GM19397 (cell line): Measurements from ENCODE around the gene SFTPA2.
"Not testable (repeated sequence)": the region's sequence is repeated elsewhere in the genome, so short reads cannot be mapped to it uniquely, and the experiment has no call there.

ENCODE experiments used
- ATAC-seq: cut with Tn5 transposase; IDR thresholded peaks from one replicate; pipeline ENCODE4 v1.9.1; 2021; ENCODE audit warnings: mild to moderate bottlenecking, moderate library complexity; ENCODE audit not compliant: unreplicated experiment

The SFTPA2 gene

DNA sequence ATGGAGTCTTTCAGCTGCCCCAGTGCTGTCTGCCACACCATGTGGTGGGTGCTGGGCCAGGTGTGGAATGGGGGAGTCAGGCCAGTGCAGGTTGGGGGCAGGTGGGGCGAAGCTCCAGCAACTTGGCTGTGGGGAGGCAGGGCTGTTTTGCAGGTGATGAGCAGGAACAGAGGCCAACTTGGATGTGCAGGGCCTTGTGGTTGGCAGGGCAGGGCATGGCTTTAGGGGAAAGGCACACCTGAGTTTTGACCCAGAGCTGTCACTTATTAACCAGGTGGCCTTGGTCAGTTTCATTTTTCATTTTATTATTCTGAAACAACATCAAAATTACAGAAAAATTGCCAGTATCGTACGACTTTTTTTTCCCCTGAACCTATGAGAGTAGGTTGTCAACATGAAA, 1.1 kb upstream of the SFTPA2 start:
- no peak for ATAC-seq

DNA sequence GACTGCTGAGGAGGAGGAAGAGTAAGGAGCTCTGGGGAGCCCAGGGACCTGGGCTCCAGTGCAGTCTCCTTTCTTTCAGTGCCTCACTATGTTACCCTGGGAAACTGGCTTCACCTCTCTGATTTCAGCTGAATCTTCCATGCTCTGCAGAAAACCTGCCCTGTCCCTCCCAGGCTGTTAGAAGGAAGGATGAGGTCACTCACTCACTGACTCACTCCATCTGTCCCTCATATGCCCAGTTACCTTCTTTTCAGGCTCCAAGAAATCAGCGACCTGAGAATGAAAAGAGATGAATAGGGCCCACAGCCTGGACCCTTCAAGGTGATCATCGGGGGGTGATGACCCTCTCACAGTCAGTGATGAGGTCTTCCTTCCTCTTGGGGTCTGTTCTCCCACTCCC, 481 bp downstream of the SFTPA2 start:
- ATAC-seq: no peak

DNA sequence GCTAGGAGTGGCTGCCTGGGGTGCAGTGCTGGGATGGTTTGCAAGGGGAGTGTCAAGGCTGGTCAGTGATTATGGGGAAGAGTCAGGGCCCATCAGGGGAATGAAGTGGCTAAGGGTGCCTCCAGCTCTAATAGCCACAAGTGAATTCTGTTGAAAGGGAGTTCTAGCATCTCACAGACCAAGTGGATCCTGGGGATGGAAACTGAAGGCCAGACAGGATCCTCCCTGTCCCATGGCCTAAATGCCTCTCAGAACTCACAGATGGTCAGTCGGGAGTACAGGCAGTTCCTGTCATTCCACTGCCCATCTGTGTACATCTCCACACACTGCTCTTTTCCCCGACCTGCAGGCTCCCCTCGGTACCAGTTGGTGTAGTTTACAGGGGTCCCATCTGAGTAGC, 3.2 kb downstream of the SFTPA2 start:
- not testable (repeated sequence) for ATAC-seq

DNA sequence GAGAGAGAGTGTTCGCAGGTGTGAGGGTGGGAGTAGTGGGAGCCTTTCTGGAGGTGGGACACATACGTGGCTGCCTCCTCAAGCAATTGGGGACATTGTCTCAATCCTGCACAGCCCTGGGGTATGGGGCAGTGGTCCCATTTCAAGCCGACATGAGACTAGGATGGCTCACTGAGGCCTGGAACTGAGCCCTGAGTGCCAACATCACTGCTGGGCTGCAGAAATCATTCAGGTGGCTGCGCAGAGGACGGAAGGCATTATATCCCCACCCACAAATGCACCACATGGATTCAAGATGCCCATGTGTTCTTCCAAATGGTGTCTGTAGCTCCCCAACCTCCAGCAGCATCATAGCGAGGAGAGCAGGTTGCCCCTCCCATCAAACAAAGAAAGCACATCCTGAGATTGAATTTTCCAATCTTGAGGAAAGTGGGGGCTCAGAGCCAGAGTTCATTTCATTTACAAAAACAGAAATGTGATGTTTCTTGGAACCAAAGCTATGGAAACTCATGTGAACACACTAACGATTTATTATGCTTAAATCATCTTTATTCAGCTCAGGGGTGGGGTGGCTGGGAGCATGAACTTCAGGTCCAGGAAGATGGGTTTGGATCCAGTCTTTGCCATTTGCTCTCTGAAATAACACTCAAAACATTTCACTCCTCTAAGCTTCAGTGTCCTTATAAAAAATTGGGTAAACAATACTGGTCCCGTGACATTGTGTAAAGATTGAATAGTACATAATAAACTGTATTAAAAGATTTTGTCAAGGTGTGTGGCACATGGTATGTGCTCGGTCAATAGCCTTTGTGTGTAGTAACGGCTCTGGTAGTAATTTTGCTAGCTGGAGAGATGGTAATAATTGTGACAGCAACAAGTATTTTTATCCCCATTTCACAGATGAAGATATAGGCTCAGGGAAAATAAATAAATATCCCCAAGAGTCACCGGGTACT, 4.6 kb downstream of the SFTPA2 start:
- no peak for ATAC-seq

DNA sequence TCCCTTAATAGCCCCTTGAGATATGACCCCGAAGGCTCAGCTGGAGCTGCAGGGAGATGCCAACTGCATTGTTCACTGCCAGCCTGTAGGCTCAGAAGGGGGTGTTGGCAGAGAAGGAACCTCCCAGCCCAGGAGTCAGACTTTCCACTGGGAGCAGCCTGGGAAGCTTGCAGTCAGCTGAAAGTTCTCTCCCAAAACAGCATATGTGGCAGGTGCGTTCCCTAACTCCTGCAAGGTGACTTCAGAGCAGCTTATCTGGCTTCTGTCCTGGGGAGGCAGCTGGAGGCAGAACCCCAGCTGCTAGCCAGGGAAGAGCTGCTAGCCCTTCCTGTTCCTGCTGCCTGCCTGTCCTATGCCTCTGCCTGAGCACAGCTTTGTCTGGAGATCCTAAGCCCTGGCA, 8.1 kb downstream of the SFTPA2 start:
- ATAC-seq: no peak

DNA sequence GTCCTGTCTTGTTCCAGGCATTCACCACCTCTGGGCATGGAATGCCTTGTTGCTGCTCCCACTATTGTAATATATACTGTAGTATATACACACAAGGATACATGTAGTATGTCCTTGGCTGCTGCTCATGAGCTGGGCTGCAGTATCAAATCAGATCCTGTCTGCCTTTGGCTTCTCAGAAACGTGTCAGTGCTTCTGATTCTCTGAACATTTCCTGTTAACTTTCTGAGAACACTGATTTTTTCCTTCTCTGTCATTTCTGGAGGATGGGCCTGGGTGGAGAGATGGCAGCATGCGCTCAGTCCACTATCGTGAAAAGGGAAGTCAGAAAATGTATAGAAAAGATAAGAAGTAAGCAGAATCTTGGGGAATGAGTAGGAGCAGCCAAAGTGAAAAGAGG, 12.2 kb downstream of the SFTPA2 start:
- no peak for ATAC-seq

DNA sequence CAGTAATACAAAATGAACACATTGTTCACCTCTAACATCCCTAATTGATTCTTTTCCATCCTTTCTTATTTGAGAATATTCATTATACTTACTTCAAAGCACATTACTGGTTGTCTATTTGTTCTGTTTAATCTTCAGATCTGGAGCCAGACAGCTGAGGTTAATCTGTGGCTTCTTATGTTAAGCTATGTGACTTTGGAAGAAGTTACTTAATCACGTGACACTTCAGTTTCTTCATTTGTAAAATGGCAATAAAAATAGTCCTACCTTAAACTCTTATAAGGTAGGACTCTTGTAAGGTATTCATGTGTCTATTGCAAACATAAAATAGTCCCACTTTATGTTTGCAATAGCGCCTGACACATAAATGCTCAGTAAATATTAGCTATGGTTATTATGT, 13.1 kb downstream of the SFTPA2 start:
- ATAC-seq: not testable (repeated sequence)

DNA sequence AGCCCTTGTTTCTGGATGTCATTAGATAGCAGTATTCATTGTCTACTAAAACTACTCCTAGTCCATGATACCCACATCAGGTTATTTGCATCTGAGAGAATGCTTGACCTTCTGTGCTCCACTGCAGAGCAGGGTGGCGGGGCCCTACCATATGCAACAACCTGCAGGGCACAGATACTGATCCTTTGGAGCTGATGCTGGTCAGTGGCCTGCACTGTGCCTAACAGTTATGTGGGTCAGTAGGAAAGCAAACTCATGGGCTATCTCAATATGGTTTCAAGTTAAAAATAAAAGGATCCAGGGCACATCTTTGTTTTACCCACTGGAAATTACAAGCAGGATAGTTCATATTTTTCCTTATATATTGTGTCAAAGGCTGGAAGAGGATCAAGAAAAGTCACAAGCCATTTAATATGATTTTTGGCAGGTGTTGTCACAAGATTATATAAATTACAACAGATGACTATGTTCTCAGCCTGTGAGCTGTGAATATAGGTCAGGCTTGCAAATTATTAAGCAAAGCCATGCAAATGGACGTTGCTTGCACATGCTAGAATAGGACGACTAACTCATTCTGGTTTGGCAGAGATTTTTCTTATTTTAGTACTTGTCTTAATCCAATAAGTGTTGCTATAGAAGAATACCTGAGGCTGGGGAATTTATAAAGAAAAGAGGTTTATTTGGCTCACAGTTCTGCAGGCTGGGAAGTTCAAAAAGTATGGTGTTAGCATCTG, 15.1 kb downstream of the SFTPA2 start:
- ATAC-seq: not testable (repeated sequence)

DNA sequence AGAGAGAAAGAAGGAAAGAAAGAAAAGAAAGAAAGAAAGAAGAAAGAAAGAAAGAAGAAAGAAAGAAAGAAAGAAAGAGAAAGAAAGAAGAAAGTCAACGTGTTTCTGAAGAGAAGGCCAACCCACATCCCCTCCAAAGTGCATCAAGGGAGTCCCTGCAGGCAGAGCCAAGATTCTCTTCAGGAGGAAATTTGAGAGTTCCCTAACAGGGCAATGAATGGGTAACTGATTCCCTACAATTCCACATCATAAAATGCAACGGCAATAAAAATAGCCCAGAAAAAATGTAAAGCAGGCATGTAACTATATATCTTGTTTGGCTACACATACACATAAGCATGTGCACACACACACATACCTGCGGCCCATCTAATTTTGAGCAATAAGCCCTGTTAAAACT, 15.8 kb downstream of the SFTPA2 start:
- not testable (repeated sequence) for ATAC-seq

DNA sequence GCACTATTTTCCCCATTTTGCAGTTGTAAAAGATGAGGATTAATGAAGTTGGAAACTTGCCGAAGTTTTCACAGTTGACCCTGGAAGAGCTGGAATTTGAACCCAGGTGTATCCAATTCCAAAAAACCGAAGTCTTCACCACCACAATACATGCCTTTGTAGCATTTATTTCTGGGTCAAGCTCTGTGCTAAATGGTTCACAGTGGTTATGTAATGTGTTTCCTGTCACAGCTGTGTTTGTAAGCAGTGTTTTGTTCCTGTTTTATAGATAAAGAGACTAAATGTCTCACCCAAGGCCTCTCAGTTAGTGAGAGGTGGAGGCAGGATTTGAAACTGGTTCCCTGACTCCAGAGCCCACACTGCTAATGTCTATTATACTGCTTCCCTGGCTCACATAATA, 17.6 kb downstream of the SFTPA2 start:
- ATAC-seq: no peak

DNA sequence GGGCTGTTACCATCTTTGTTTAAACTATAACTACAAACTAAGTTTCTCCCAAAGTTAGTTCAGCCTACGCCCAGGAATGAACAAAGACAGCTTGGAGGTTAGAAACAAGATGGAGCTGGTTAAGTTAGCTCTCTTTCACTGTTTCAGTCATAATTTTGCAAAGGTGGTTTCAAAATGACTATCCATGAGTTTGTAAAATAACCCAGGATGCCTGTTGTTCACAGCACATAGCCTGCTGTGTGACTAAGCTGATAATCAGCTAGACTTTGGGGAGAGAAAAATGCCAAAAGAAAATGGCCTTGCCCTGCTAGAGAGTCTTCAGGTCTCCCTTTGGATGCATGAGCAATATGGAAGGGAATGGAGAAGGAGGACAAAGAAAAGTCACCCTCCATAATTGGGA, 19.3 kb downstream of the SFTPA2 start:
- not testable (repeated sequence) for ATAC-seq

DNA sequence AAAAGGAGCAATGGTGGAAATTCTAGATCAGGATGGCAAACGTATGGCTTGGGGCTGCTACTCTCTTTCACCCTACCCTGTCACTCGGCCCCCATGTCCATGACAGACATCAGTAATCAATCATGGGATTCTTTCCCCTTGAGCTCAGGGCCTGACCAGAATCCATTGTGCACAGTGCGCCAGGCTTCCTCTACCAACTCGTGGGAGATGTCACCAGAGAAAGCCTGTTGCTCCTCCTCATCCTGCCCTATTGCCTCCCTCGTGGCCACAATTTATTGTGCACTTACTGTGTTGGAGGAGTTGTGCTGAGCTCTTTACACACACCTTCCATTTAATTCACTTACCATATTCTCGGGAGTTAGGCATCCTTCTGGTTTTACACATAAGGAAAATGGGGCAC, 21.9 kb downstream of the SFTPA2 start:
- ATAC-seq: not testable (repeated sequence)

DNA sequence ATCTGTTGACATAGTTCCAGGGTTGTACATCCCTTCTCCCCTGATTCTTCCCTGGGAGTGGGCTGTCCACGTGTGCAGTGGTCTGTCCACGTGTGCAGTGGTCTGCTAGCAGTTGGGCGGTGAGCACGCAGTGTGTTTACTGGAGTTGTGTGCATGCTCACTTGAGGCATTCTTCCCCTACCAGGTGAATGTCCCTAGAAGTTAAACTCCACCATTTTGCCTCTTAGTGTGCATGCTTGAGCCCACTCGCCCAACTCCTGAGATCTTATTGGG, 26.4 kb downstream of the SFTPA2 start:
- not testable (repeated sequence) for ATAC-seq

DNA sequence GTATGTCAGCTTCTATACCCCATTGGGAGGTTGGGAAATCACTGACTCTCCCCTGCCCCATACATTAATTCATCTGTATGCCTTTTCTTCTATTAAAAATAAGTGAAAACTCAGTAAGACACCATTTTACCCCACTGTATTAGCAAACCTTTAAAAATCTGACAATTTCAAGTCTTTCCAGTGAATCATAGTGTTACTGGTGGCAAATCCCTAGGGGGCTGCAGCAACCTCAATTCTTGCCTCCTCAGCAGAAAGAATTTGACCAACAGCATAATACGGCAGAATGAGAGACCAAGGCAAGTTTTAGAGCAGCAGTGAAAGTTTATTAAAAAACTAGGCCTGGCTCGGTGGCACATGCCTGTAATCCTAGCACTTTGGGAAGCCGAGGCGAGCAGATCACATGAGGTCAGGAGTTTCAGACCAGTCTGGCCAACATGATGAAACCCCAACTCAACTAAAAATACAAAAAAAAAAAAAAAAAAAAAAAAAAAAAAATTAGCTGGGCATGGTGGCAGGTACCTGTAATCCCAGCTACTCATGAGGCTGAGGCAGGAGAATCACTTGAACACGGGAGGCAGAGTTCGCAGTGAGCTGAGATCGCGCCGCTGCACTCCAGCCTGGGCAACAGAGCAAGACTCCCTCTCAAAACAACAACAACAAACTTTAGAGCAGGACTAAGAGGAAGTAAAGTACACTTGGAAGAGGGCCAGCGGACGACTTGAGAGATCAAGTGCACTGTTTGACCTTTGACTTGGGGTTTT, 26.9 kb downstream of the SFTPA2 start:
- ATAC-seq: not testable (repeated sequence)

DNA sequence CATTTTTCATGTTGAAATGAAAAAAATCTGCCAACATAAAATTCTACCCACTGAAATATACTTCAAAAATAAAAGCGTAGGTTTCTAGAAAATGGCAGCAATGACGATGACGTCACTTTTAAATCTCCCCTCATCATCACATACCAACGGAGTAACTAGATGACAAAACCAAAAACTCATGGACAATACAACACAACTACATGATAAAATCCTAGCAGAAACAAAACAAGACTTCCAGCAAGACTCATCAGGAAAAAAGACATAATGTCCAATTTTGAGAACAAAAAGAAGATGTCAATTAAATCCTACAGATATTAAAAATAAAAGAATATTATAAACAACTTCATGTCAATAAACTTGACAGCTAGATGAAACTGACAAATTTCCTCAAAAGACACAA, 31.9 kb downstream of the SFTPA2 start:
- not testable (repeated sequence) for ATAC-seq

DNA sequence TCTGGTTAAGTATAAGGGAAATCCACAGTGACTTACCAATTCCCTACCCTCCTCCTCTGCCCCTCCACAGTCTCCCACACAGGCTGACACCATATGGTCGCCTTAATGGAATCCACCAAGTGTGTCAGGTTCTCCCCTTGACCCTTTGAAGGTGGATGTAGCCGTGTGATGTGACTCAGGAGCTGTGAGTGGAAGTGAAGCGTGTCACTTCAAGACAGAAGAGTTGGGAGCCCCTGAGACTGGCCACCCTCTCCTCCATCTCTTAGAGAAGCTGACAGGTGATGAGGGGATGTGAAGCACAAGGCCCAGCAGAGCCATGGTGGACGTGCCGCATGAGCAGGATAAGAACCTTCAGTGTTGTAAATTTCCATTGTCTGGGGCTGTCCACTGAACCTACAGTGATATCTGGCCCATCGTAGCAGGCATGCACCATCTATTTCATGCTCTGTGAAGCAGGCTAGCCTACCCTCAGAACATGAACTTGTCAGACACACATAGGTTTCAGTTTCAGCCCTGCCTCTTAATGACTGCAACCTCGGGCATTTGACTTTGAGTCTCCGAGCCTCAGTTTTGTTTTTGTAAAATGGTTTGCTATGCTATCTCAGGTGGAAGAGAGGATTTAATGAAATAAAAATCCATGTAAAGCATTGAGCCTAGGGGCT, 35.0 kb downstream of the SFTPA2 start:
- peak; percentile 91 for ATAC-seq

DNA sequence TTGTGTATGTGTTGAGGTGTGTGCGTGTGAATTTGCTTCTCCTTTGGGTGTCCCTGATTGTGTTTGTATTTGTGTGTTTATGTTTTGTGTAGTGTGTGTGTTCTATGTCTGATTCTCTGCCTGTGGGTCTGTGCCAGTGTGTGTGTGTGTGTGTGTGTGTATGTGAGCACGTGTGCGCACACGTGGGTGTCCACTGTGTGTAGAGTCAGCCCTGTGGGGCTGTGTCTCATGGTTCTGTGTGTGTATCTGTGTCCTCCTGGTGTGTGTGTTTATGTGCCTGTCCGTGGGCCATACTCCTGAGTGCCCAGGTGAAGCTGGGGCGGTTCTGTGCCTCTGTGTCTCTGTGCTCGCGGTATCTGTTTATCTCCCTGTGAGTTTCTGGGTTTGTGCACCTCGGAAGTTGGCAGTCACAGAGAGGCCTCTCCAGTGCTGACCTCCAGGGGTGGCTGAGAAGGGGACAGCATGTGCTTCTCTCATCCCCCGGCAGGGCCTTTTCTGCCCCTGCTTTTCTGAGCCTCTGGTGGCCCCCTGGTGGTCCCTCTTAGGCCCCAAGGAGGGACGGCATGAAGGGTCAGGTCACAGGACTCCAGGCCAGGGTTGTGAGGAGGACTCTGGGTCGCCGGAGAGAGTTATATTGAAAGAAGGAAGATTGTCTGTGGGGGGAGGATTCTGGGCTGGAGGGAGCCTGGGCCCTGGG, 36.9 kb downstream of the SFTPA2 start:
- not testable (repeated sequence) for ATAC-seq

DNA sequence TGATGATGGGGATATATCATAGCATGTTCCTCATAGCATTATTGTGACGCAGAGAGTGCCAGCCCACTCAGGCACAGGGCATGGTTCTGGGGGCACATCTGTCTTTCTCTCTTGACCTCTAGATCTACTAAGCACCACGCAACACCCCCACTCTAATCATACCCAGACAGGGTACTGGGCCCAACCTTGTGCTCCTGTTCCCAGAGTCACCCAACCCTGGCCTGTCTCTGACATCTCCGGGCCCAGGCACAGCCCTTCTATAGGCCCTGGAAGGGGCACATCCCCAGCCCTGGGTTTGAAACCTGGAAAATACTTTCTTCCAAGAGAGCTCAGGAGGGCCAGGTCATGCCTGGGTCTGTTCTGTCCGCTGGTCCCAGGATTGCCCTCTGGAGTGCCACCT, 37.7 kb downstream of the SFTPA2 start:
- ATAC-seq: not testable (repeated sequence)

DNA sequence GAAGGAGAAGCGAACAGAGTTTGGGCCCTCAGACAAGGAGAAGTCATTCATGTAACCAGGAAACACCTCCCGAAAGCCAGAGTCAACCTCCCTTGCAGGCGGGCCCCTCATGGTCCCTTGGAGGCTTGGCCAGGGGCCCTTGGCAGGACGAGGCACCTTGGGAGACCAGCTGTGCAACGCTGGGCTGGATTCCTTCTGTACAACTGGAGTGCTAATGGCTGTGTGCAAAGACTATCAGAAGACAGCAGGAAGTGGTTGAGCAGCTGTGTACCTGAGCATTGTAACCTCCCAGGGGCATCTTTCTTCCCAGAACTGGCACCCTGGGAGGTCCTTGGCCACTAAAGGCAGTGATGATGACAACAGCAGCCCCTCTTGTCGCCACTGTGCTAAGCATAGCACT, 38.5 kb downstream of the SFTPA2 start:
- not testable (repeated sequence) for ATAC-seq

DNA sequence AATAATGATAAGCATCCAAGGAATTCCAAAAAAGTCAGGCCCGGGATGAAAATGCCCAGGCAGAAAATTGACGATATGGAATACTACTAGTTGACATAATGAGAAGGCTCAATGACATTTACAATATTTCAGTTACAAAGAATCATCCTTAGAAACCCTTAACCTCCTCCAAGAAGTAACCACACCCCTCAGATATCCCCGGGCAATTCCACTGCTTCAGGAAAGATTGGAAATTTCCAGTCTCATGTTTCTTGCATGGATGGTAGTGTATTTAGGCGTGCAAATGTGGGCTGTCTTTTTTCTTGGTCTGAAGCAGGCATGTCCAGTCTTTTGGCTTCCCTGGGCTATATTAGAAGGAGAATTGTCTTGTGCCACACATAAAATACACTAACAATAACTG, 42.6 kb downstream of the SFTPA2 start:
- not testable (repeated sequence) for ATAC-seq
